ENCODE measurements around the gene TMEM203. TPM values are rescaled to one million over a fixed set of nuclear protein-coding genes. Genes with fewer than 3 reads are reported as not detected.

Gene TMEM203
- total RNA-seq, 1 donor from 2014 or later: 24.3 TPM

DNA sequence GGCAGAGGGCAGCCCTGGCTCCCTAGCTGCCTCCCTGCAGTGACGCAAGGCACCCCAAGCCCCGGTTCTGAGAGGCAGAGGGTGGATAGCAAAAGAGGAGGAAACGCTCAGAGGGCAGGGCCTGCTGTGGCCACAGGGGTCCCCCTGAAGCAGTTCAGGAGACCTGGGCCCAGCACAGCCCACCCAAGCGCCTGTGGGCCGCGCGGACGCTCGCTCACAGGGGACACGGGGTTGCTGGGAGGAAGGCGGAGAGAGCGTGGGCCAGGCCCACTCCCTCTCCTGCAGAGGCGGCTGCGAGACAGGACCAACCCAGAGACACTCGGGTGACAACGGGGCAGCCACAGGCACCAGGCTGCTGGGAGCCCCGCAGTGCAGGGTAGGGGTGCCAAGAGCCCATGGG, 25.7 kb downstream of the TMEM203 start:
- Histone ChIP-seq H3K9me3 (no peaks in the 10 kb centered on the region), H3K4me1 (no peaks in the 10 kb centered on the region), H3K36me3 (peaks cover 60% of the 10 kb centered on the region in 2 donors), H3K27me3 (no peaks in the 10 kb centered on the region), H3K4me3 (no peak overlapping the region), H3K27ac (no peak overlapping the region)
- TF ChIP-seq, protein P1, sequence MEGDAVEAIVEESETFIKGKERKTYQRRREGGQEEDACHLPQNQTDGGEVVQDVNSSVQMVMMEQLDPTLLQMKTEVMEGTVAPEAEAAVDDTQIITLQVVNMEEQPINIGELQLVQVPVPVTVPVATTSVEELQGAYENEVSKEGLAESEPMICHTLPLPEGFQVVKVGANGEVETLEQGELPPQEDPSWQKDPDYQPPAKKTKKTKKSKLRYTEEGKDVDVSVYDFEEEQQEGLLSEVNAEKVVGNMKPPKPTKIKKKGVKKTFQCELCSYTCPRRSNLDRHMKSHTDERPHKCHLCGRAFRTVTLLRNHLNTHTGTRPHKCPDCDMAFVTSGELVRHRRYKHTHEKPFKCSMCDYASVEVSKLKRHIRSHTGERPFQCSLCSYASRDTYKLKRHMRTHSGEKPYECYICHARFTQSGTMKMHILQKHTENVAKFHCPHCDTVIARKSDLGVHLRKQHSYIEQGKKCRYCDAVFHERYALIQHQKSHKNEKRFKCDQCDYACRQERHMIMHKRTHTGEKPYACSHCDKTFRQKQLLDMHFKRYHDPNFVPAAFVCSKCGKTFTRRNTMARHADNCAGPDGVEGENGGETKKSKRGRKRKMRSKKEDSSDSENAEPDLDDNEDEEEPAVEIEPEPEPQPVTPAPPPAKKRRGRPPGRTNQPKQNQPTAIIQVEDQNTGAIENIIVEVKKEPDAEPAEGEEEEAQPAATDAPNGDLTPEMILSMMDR (IDR thresholded peaks at IDR 0.05): no peak
- intact Hi-C loops (cut with DNase I): no loop called here
- DNase-seq (ENCODE audit: low spot score in 2 of 2): no peak

DNA sequence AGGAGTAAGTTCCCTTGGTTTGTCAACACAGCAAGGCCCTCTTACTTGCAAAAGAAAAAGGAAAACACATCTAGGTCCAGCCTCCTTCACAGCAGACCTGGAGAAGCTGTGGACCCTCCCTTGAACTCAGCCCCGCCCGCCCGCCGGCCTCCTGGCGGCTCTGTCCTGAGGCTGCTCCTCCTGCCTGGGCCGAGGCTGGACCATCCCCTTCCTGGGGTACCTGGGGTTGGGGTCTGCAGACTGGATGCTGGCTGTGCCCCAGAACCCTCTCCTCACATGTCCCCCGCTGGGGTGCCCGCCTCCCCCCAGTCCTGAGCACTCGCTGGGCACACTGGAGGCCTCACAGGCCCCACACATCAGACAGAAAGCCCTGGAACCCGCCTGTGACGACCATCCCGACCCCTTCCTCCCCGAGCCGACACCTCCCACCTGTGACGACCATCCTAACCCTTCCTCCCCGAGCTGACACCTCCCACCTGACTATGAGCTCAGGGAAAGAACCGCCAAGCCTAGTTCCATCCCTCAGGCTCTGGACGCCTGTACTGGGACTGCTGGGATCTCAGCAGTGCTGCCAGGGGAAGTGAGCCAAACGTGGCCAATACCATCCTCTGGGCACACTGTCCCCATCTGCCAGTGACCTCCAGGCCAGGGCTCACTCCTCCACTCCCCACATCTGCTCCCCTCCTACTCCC, 26.4 kb downstream of the TMEM203 start:
- TF ChIP-seq, protein P1 (IDR thresholded peaks at IDR 0.05): no peak
- H3K27me3 ChIP-seq: no peaks in the 10 kb centered on the region
- DNase-seq (ENCODE audit: low spot score in 2 of 2): no peak
- no peak overlapping the region for H3K27ac ChIP-seq
- H3K9me3 ChIP-seq: no peaks in the 10 kb centered on the region
- H3K36me3 ChIP-seq: peaks cover 53 to 55% of the 10 kb centered on the region in 2 donors
- intact Hi-C loops (cut with DNase I): no loop called here
- H3K4me3 ChIP-seq: no peak overlapping the region
- no peaks in the 10 kb centered on the region for H3K4me1 ChIP-seq

GRCh38 chr9:137178201-137178938, 27.1 kb downstream of the TMEM203 start:
- no peaks in the 10 kb centered on the region for H3K9me3 ChIP-seq
- H3K36me3 ChIP-seq: peaks cover 46 to 48% of the 10 kb centered on the region in 2 donors
- intact Hi-C loops (cut with DNase I): no loop called here
- no peaks in the 10 kb centered on the region for H3K4me1 ChIP-seq
- H3K27ac ChIP-seq: no peak overlapping the region
- no peak overlapping the region for H3K4me3 ChIP-seq
- H3K27me3 ChIP-seq: no peaks in the 10 kb centered on the region
- no peak for DNase-seq (ENCODE audit: low spot score in 2 of 2)
- TF ChIP-seq, protein P1 (IDR thresholded peaks at IDR 0.05): no peak

DNA sequence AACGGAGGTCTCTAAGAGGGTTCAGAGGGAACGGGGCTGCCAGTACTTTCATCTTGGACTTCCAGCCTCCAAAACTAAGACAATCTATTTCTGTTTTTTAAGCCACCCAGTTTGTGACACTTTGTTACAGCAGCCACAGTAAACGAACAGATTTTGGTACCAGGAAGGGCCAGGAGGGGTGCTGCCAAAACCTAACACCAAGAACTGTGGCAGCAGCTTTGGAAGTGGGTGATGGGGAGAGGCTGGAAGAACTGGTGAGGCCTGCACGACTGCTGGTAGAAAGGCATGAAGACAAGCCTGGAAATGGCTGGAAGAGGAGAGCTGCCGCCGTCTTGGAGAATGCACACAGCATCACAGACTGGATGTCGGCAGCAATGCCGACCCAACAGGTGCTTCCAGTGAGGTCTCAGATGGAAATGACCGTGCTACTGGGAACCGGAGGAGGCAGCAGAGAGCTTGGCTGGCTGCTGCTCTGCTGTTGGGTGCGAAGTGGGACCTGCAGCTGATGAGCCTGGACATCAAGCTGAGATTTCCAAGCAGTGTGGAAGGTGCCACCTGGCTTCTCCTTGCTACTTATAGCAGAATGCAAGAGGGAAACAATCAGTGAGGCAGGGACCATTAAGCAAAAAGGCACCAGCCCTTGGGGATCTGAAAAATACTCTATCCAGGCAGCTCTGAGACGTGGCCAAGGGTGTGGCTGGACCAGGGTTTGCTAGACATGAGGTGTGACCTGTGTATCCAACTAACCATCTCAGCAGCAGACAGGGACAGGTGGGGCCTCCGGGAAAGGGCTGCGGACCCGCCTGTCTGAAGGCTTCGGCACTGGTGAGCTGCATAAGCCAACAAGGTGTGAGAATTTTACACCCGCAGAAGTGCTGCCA, 28.9 kb downstream of the TMEM203 start:
- TF ChIP-seq, protein P1 (IDR thresholded peaks at IDR 0.05): peak in 1 of 3 experiments; percentile 21

DNA sequence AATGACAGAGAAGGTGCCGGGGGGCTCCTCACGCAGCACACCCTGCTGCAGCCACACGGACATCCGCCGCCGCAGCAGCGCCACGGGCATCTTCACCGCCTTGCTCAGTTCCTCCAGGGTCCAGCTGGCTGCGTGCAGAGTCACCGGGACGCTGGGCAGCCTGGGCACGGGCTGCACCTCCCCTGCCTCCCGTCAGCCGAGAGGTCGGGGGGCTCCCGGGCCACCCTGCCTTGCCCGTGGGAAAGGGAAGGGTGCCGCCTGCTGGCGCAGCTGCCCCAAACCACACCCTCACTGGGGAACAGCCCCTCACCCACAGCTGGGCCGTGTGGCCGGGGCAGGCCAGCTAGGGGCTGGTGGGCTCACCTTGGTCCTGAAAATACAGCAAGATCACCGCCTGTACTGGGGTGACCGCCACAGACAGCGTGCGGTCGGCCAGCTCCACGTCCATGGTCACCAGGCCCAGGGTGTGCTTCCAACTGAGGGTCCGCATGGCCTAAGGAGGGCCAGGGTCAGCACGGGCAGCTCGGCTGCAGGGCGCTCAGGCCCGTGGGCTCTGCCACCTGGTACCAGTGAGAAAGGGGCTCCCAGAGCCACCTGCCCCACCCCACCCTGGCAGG, 30.0 kb downstream of the TMEM203 start:
- H3K4me1 ChIP-seq: no peaks in the 10 kb centered on the region
- intact Hi-C loops (cut with DNase I): no loop called here
- H3K27ac ChIP-seq: no peak overlapping the region
- DNase-seq (ENCODE audit: low spot score in 2 of 2): no peak
- peaks cover 18 to 19% of the 10 kb centered on the region in 2 donors for H3K36me3 ChIP-seq
- no peak overlapping the region for H3K4me3 ChIP-seq
- TF ChIP-seq, protein P1 (IDR thresholded peaks at IDR 0.05): no peak
- no peaks in the 10 kb centered on the region for H3K27me3 ChIP-seq
- H3K9me3 ChIP-seq: no peaks in the 10 kb centered on the region

More for the DNA sequence above, 28.9 kb downstream of the TMEM203 start:
- Histone ChIP-seq H3K4me1 (no peaks in the 10 kb centered on the region), H3K27ac (no peak overlapping the region), H3K36me3 (peaks cover 29 to 30% of the 10 kb centered on the region in 2 donors), H3K9me3 (no peaks in the 10 kb centered on the region), H3K4me3 (no peak overlapping the region), H3K27me3 (no peaks in the 10 kb centered on the region)
- intact Hi-C loops (cut with DNase I): no loop called here
- DNase-seq (ENCODE audit: low spot score in 2 of 2): no peak

Data from ascending aorta (tissue), 2 donors.